GM19455 (cell line): ENCODE measurements around the gene MOGAT1.
A peak's percentile ranks its signal among the peaks of the same experiment; 100 is the strongest.
"Not testable (repeated sequence)": the region's sequence is repeated elsewhere in the genome, so short reads cannot be mapped to it uniquely, and the experiment has no call there.

Experiments used
- ATAC-seq: cut with Tn5 transposase; IDR thresholded peaks from one replicate; pipeline ENCODE4 v1.9.1; 2021; ENCODE audit not compliant: unreplicated experiment

MOGAT1 gene

GRCh38 chr2:222669353-222669752 lies 2.1 kb upstream of the MOGAT1 start:
- no peak for ATAC-seq

- ATAC-seq = no peak
Measured at GRCh38 chr2:222670191-222671038, 1.0 kb upstream of the MOGAT1 start.

- no peak for ATAC-seq
Measured at GRCh38 chr2:222672068-222672401, 577 bp downstream of the MOGAT1 start.

GRCh38 chr2:222673273-222673672 lies 1.8 kb downstream of the MOGAT1 start:
- no peak for ATAC-seq

GRCh38 chr2:222673883-222674282 lies 2.4 kb downstream of the MOGAT1 start:
- ATAC-seq = no peak

- ATAC-seq = no peak
Measured at GRCh38 chr2:222677981-222678380, 6.5 kb downstream of the MOGAT1 start.

- ATAC-seq = no peak
Measured at GRCh38 chr2:222683805-222684204, 12.3 kb downstream of the MOGAT1 start.

GRCh38 chr2:222686086-222686750 lies 14.8 kb downstream of the MOGAT1 start:
- no peak for ATAC-seq

GRCh38 chr2:222688917-222689316 lies 17.5 kb downstream of the MOGAT1 start:
- no peak for ATAC-seq

- ATAC-seq = no peak
Measured at GRCh38 chr2:222689322-222689721, 17.9 kb downstream of the MOGAT1 start.

- ATAC-seq = peak; percentile 92
Measured at GRCh38 chr2:222690564-222691200, 19.2 kb downstream of the MOGAT1 start.

- ATAC-seq = not testable (repeated sequence)
Measured at GRCh38 chr2:222693413-222693812, 22.0 kb downstream of the MOGAT1 start.

- no peak for ATAC-seq
Measured at GRCh38 chr2:222693837-222694236, 22.4 kb downstream of the MOGAT1 start.

- ATAC-seq = no peak
Measured at GRCh38 chr2:222698276-222698675, 26.8 kb downstream of the MOGAT1 start.

GRCh38 chr2:222701233-222701632 lies 29.8 kb downstream of the MOGAT1 start:
- ATAC-seq = no peak

GRCh38 chr2:222701721-222702131 lies 30.3 kb downstream of the MOGAT1 start:
- ATAC-seq = no peak

GRCh38 chr2:222703091-222703490 lies 31.6 kb downstream of the MOGAT1 start:
- no peak for ATAC-seq

- ATAC-seq = no peak
Measured at GRCh38 chr2:222703886-222704285, 32.4 kb downstream of the MOGAT1 start.

- ATAC-seq = no peak
Measured at GRCh38 chr2:222706616-222707015, 35.2 kb downstream of the MOGAT1 start.

GRCh38 chr2:222707102-222707688 lies 35.7 kb downstream of the MOGAT1 start:
- no peak for ATAC-seq

- ATAC-seq = no peak
Measured at GRCh38 chr2:222707689-222708273, 36.3 kb downstream of the MOGAT1 start.
